Liver (tissue), 3 donors: Measurements from ENCODE around the gene GPR82.

ENCODE experiments used
- CTCF ChIP-seq: fragments of 150-350 bp; IDR thresholded peaks from 2 replicates; pipeline ENCODE4 v1.5.1; 2017; ENCODE audit warnings: improper control_type of control experiment, low read depth, low read length; ENCODE audit not compliant: missing input control
- FOXA1 ChIP-seq: IDR thresholded peaks from 2 replicates; pipeline ENCODE4 v1.6.1; 2016; ENCODE audit warnings: antibody characterized with exemption
- JUND ChIP-seq, 2 donors: IDR thresholded peaks; 2 replicates each; pipeline ENCODE4 v1.6.1; 2016; ENCODE audit warnings: antibody characterized with exemption in 2 of 2
- RAD21 ChIP-seq, 2 donors: IDR thresholded peaks; 2 replicates each; pipeline ENCODE4 v1.6.1; 2016; ENCODE audit warnings: antibody characterized with exemption in 2 of 2, mild to moderate bottlenecking in 2 of 2
- SP1 ChIP-seq: IDR thresholded peaks from 2 replicates; pipeline ENCODE4 v1.6.1; 2018; ENCODE audit warnings: antibody characterized with exemption, mild to moderate bottlenecking
- TAF1 ChIP-seq: conservative IDR thresholded peaks from 2 replicates; pipeline ENCODE4 v1.6.1; 2016; ENCODE audit warnings: antibody characterized with exemption, mild to moderate bottlenecking
- YY1 ChIP-seq: IDR thresholded peaks from 2 replicates; pipeline ENCODE4 v1.6.1; 2016; ENCODE audit warnings: antibody characterized with exemption, mild to moderate bottlenecking
- donor health status: healthy.
- donor health status: healthy.

- TF ChIP-seq CTCF, result no peak
- TF ChIP-seq FOXA1, result no peak
- no peak for TF ChIP-seq YY1
- no peak for TF ChIP-seq SP1
- no peak for TF ChIP-seq RAD21 (IDR thresholded peaks at IDR 0.05)
- no peak for TF ChIP-seq TAF1
- no peak for TF ChIP-seq JUND (IDR thresholded peaks at IDR 0.05)
These were observed 18.9 kb upstream of the GPR82 start for GRCh38 chrX:41705042-41705441.
